ENCODE data around the gene BSCL2. TPM values are rescaled to one million over a fixed set of nuclear protein-coding genes. Genes with fewer than 3 reads are reported as not detected.
"Not testable (repeated sequence)": the region's sequence is repeated elsewhere in the genome, so short reads cannot be mapped to it uniquely, and the experiment has no call there.

BSCL2 gene
- total and polyA plus RNA-seq, 5 donors, result 20.0 to 34.3 (median 26.7) TPM

GRCh38 chr11:62650283-62650682 is 56.9 kb downstream of the BSCL2 start:
- not testable (repeated sequence) for H3K27me3 ChIP-seq (ENCODE audit: control insufficient read depth, insufficient read depth); H3K27ac ChIP-seq (ENCODE audit: low read length); H3K4me1 ChIP-seq (ENCODE audit: control insufficient read depth, insufficient read depth, low read length); H3K9me3 ChIP-seq (ENCODE audit: control insufficient read depth, low read length); ATAC-seq; H3K4me3 ChIP-seq (ENCODE audit: low read length); DNase-seq
- WGBS, result 94% methylated on average over 12 of the region's 12 CpGs
- intact Hi-C loops (cut with DNase I), result loop anchor here in 1 of 4 donors (10.0 kb wide), 1 partner anchor 55 kb away; the partner anchor contains the start of gene TUT1

GRCh38 chr11:62649486-62649885 is 57.7 kb downstream of the BSCL2 start:
- Histone ChIP-seq H3K27me3 (ENCODE audit: control insufficient read depth, insufficient read depth) (no peaks in the 10 kb centered on the region), H3K9me3 (ENCODE audit: control insufficient read depth, low read length) (no peaks in the 10 kb centered on the region), H3K4me3 (ENCODE audit: low read length) (no peak overlapping the region), H3K27ac (ENCODE audit: low read length) (no peak overlapping the region), H3K4me1 (ENCODE audit: control insufficient read depth, insufficient read depth, low read length) (peaks cover 3% of the 10 kb centered on the region)
- ATAC-seq (no peak), DNase-seq (no peak)
- WGBS, result 90% methylated on average over 11 of the region's 11 CpGs
- intact Hi-C loops (cut with DNase I), result no loop called here

- Histone ChIP-seq H3K4me1 (ENCODE audit: control insufficient read depth, insufficient read depth, low read length) (peaks cover 3% of the 10 kb centered on the region), H3K27me3 (ENCODE audit: control insufficient read depth, insufficient read depth) (no peaks in the 10 kb centered on the region), H3K27ac (ENCODE audit: low read length) (no peak overlapping the region), H3K4me3 (ENCODE audit: low read length) (no peak overlapping the region), H3K9me3 (ENCODE audit: control insufficient read depth, low read length) (no peaks in the 10 kb centered on the region)
- 85% methylated on average over 11 of the region's 11 CpGs for WGBS
- DNase-seq (peak in 1 of 3 donors; percentile 61), ATAC-seq (no peak)
- intact Hi-C loops (cut with DNase I), result no loop called here
These were observed 58.3 kb downstream of the BSCL2 start for GRCh38 chr11:62648967-62649364.

- Histone ChIP-seq H3K4me3 (ENCODE audit: low read length) (no peak overlapping the region), H3K27me3 (ENCODE audit: control insufficient read depth, insufficient read depth) (no peaks in the 10 kb centered on the region), H3K27ac (ENCODE audit: low read length) (no peak overlapping the region), H3K9me3 (ENCODE audit: control insufficient read depth, low read length) (no peaks in the 10 kb centered on the region), H3K4me1 (ENCODE audit: control insufficient read depth, insufficient read depth, low read length) (peaks cover 3% of the 10 kb centered on the region)
- peak in 1 of 3 donors; percentile 58 for DNase-seq
- no peak for ATAC-seq
- WGBS, result 88% methylated on average over 24 of the region's 24 CpGs
- intact Hi-C loops (cut with DNase I), result no loop called here
These were observed 58.8 kb downstream of the BSCL2 start for GRCh38 chr11:62648185-62648966.

- WGBS, result 80% methylated on average over 6 of the region's 6 CpGs
- H3K27me3 ChIP-seq (ENCODE audit: control insufficient read depth, insufficient read depth), result no peaks in the 10 kb centered on the region
- H3K4me3 ChIP-seq (ENCODE audit: low read length), result no peak overlapping the region
- H3K4me1 ChIP-seq (ENCODE audit: control insufficient read depth, insufficient read depth, low read length), result peaks cover 3% of the 10 kb centered on the region
- intact Hi-C loops (cut with DNase I), result no loop called here
- no peak overlapping the region for H3K27ac ChIP-seq (ENCODE audit: low read length)
- ATAC-seq, result no peak
- no peak for DNase-seq
- H3K9me3 ChIP-seq (ENCODE audit: control insufficient read depth, low read length), result no peaks in the 10 kb centered on the region
These were observed 59.6 kb downstream of the BSCL2 start for GRCh38 chr11:62647609-62648005.

- ATAC-seq (peak; percentile 1 to 2), DNase-seq (peak in 2 of 3 donors; percentile 63 to 69)
- Histone ChIP-seq H3K9me3 (ENCODE audit: control insufficient read depth, low read length) (no peaks in the 10 kb centered on the region), H3K4me1 (ENCODE audit: control insufficient read depth, insufficient read depth, low read length) (peaks cover 3% of the 10 kb centered on the region), H3K27me3 (ENCODE audit: control insufficient read depth, insufficient read depth) (no peaks in the 10 kb centered on the region), H3K4me3 (ENCODE audit: low read length) (no peak overlapping the region), H3K27ac (ENCODE audit: low read length) (no peak overlapping the region)
- 61% methylated on average over 32 of the region's 32 CpGs for WGBS
- intact Hi-C loops (cut with DNase I), result no loop called here
These were observed 60.2 kb downstream of the BSCL2 start for GRCh38 chr11:62646825-62647608.

- Histone ChIP-seq H3K9me3 (ENCODE audit: control insufficient read depth, low read length) (no peaks in the 10 kb centered on the region), H3K4me1 (ENCODE audit: control insufficient read depth, insufficient read depth, low read length) (peaks cover 3% of the 10 kb centered on the region), H3K27me3 (ENCODE audit: control insufficient read depth, insufficient read depth) (no peaks in the 10 kb centered on the region), H3K4me3 (ENCODE audit: low read length) (peak within 1 kb of the TSS; percentile 93), H3K27ac (ENCODE audit: low read length) (peak within 1 kb of the TSS; percentile 87)
- under 1% methylated on average over 73 of the region's 73 CpGs for whole genome bisulfite sequencing
- ATAC-seq (peak; percentile 98), DNase-seq (peak; percentile 99 to 100 (median 100))
- intact Hi-C loops (cut with DNase I), result no loop called here
These were observed 61.0 kb downstream of the BSCL2 start, which contains the start of gene GANAB for GRCh38 chr11:62645946-62646824. Gene GANAB, minus strand, starts transcription at chr11:62646613. Its CDS starts 14 bp downstream, at chr11:62646599.

- ATAC-seq, result no peak
- WGBS, result 14% methylated on average over 11 of the region's 11 CpGs
These were observed 61.6 kb downstream of the BSCL2 start for GRCh38 chr11:62645671-62645945.

GRCh38 chr11:62644220-62644619 is 63.0 kb downstream of the BSCL2 start:
- ATAC-seq (no peak), DNase-seq (no peak)
- WGBS, result 82% methylated on average over 8 of the region's 8 CpGs
- Histone ChIP-seq H3K27me3 (ENCODE audit: control insufficient read depth, insufficient read depth) (no peaks in the 10 kb centered on the region), H3K9me3 (ENCODE audit: control insufficient read depth, low read length) (no peaks in the 10 kb centered on the region), H3K4me3 (ENCODE audit: low read length) (no peak overlapping the region), H3K4me1 (ENCODE audit: control insufficient read depth, insufficient read depth, low read length) (peaks cover 3% of the 10 kb centered on the region), H3K27ac (ENCODE audit: low read length) (no peak overlapping the region)
- intact Hi-C loops (cut with DNase I), result no loop called here

More at GRCh38 chr11:62645671-62645945, 61.6 kb downstream of the BSCL2 start:
- Histone ChIP-seq H3K9me3 (ENCODE audit: control insufficient read depth, low read length) (no peaks in the 10 kb centered on the region), H3K27me3 (ENCODE audit: control insufficient read depth, insufficient read depth) (no peaks in the 10 kb centered on the region), H3K4me3 (ENCODE audit: low read length) (peak overlapping the region; percentile 93), H3K27ac (ENCODE audit: low read length) (peak overlapping the region; percentile 87), H3K4me1 (ENCODE audit: control insufficient read depth, insufficient read depth, low read length) (peaks cover 3% of the 10 kb centered on the region)
- intact Hi-C loops (cut with DNase I), result no loop called here
- no peak for DNase-seq

All from right cardiac atrium (tissue), 5 donors.